GM21360 (cell line): ENCODE results near the gene C1orf53.
A peak's percentile ranks its signal among the peaks of the same experiment; 100 is the strongest.
"Not testable (repeated sequence)": the region's sequence is repeated elsewhere in the genome, so short reads cannot be mapped to it uniquely, and the experiment has no call there.

ENCODE experiments used
- ATAC-seq: cut with Tn5 transposase; IDR thresholded peaks from one replicate; pipeline ENCODE4 v1.9.1; 2021; ENCODE audit warnings: mild to moderate bottlenecking, moderate library complexity; ENCODE audit not compliant: unreplicated experiment

The C1orf53 gene

GRCh38 chr1:197920414-197921117 lies 18.1 kb downstream of the C1orf53 start:
- ATAC-seq, result no peak

GRCh38 chr1:197921235-197922069 lies 19.0 kb downstream of the C1orf53 start:
- ATAC-seq, result no peak

GRCh38 chr1:197922070-197922390 lies 19.6 kb downstream of the C1orf53 start:
- no peak for ATAC-seq

- ATAC-seq, result no peak
These were observed 20.6 kb downstream of the C1orf53 start for GRCh38 chr1:197923038-197923437.

GRCh38 chr1:197924516-197925123 lies 22.2 kb downstream of the C1orf53 start:
- ATAC-seq, result no peak

GRCh38 chr1:197927908-197928665 lies 25.7 kb downstream of the C1orf53 start:
- no peak for ATAC-seq

GRCh38 chr1:197928849-197929336 lies 26.5 kb downstream of the C1orf53 start:
- peak; percentile 69 for ATAC-seq

GRCh38 chr1:197933016-197933415 lies 30.6 kb downstream of the C1orf53 start:
- no peak for ATAC-seq

- ATAC-seq, result no peak
These were observed 31.2 kb downstream of the C1orf53 start for GRCh38 chr1:197933647-197934046.

GRCh38 chr1:197937381-197937780 lies 35.0 kb downstream of the C1orf53 start:
- ATAC-seq, result no peak

GRCh38 chr1:197937892-197938291 lies 35.5 kb downstream of the C1orf53 start:
- ATAC-seq, result no peak

- not testable (repeated sequence) for ATAC-seq
These were observed 36.9 kb downstream of the C1orf53 start for GRCh38 chr1:197939159-197939980.

- ATAC-seq, result no peak
These were observed 39.6 kb downstream of the C1orf53 start for GRCh38 chr1:197942042-197942441.

- no peak for ATAC-seq
These were observed 42.1 kb downstream of the C1orf53 start for GRCh38 chr1:197944485-197944884.

GRCh38 chr1:197948926-197949899 lies 46.8 kb downstream of the C1orf53 start:
- no peak for ATAC-seq

- no peak for ATAC-seq
These were observed 48.7 kb downstream of the C1orf53 start for GRCh38 chr1:197951089-197951488.

- no peak for ATAC-seq
These were observed 49.3 kb downstream of the C1orf53 start for GRCh38 chr1:197951617-197952175.

- not testable (repeated sequence) for ATAC-seq
These were observed 51.0 kb downstream of the C1orf53 start for GRCh38 chr1:197953472-197953871.
